ENCODE data around the gene SMAD6.

The SMAD6 gene

DNA sequence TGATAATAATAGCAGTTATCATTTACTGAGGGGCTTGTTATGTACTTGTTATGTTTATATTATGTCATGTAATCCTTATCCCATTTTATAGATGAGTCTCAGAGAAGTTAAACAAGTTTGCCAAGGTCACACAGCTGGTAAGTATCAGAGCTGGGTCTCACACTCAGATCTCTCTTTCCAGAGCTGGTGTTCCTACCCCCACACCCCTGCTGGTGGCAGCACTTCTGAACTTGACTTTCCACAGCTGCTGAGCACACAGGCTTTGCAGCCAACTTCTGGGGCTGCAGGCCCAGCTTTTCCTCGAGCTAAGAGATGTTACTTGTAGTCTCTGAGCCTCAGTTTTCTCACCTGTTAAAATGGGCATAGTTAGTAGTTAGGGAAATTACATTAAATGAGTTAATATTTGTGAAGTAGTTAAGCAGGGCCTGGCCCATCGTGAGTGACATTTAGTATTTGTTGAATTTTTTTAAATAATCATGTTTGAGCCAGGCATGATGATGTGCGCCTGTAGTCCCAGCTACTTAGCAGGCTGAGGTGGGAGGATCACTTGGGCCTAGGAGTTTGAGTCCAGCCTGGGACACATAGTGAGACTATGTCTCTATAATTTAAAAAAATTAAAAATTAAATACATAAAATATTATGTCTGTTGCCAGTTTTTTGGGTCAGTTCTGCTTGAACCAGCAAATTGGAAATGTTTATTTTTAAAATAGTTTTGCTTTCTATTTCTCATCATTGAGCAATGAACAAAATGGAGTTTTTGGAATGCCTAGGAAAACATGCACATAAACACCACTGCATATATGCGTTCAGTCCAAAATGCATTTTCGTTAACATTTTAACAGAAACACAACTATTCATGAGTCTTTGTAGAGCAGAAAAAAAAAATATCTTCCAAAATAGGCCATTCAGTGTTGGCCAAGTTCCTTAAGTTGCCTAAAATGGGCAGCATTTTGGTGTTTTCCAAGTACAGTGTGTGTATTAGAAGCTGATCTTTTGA, 87.3 kb downstream of the SMAD6 start:
- DNase-seq (ENCODE audit: low spot score), result no peak
- TF ChIP-seq, protein P1, sequence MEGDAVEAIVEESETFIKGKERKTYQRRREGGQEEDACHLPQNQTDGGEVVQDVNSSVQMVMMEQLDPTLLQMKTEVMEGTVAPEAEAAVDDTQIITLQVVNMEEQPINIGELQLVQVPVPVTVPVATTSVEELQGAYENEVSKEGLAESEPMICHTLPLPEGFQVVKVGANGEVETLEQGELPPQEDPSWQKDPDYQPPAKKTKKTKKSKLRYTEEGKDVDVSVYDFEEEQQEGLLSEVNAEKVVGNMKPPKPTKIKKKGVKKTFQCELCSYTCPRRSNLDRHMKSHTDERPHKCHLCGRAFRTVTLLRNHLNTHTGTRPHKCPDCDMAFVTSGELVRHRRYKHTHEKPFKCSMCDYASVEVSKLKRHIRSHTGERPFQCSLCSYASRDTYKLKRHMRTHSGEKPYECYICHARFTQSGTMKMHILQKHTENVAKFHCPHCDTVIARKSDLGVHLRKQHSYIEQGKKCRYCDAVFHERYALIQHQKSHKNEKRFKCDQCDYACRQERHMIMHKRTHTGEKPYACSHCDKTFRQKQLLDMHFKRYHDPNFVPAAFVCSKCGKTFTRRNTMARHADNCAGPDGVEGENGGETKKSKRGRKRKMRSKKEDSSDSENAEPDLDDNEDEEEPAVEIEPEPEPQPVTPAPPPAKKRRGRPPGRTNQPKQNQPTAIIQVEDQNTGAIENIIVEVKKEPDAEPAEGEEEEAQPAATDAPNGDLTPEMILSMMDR (IDR thresholded peaks at IDR 0.05; ENCODE audit: extremely low read depth, missing control alignments), result peak; percentile 23

DNA sequence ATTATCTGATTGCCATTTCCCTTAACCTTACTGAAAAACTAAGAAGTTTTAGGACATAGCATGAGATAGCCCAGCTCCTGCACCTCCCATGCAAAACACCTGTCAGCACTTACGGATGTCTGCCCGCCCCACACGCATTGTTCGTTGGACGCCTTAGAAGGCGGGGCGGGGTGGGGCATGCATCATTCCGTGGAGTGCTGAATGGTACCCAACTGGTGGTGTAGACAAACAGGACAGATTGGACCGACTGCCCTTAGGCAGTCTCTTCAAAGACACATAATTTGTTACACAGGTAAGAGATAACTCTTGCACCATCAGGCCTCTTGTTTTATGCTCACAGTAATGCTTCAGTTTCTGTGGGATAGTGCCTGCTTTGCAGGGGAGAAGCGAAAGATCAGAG, 93.8 kb downstream of the SMAD6 start:
- TF ChIP-seq, protein P1 (IDR thresholded peaks at IDR 0.05; ENCODE audit: extremely low read depth, missing control alignments), result no peak
- no peak for DNase-seq (ENCODE audit: low spot score)

DNA sequence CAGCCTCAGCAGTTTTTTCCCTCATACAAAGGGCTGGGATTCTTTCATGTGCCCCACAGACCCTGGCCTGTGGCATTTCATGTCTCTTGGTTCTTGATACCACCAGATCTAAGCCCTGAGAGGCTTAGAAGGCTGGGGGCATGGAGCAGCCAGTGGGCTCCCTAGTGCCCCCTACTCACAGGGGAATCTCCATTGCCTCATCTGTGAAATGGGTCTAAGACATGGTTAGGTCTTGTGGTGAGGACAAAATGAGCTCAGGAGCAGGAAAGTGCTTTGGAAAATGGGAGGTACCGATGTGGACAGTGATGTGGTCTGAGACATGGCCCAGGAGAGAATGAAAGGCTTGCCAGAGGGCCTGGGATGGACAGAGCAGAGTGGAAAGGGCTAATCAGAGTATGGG, 94.3 kb downstream of the SMAD6 start:
- no peak for DNase-seq (ENCODE audit: low spot score)

DNA sequence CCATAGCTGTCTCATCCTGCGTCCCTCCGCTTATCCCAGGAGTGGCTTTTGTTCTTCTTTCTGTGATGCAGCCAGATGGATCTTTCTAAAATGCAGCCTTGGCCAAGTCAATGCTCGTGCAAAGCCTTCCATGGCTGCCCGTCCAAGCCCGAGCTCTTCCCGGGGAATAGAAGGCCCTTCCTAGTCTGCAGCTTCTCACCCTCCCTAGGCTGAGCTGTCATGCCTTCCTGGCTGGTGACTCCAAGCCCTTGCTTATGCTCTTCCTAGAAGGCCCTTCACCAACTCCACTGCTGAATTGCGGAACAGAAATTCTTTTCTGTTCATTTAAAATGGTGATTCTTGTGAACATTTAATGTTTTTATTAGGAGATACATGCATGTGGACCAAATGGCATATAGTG, 95.9 kb downstream of the SMAD6 start:
- no peak for DNase-seq (ENCODE audit: low spot score)

More for the DNA sequence above, 94.3 kb downstream of the SMAD6 start:
- TF ChIP-seq, protein P1 (IDR thresholded peaks at IDR 0.05; ENCODE audit: extremely low read depth, missing control alignments), result no peak

DNA sequence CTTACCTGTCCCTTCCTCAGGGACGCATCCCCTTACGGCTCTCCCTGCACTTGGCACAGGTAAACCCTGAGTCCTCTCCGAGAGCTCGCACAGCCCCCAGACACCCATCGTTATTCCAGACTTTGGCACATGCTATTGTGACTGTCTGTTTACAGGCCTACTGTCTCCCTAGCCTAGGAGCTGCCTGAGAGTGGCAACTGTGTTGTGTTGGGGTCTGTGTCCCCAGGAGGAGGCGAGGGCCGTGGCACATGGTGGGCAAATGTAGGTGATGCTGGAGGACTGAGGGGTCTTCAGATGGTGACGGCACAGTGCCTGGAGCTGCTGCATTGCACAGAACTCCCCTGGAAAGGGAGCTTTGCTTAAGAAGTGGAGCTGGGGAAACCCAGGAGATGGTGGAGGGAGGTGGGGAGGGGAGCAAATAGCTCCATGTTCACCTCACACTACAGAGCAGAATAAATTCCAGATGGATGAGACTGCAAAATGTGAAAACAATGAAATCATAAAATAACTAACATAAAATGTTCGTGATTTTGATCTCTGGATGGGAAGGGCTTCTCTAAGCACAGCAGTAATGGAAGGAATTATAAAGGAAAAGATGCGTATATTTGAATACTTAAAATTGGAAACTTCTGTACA, 96.5 kb downstream of the SMAD6 start:
- no peak for DNase-seq (ENCODE audit: low spot score)
- TF ChIP-seq, protein P1 (IDR thresholded peaks at IDR 0.05; ENCODE audit: extremely low read depth, missing control alignments), result no peak

More for the DNA sequence above, 95.9 kb downstream of the SMAD6 start:
- TF ChIP-seq, protein P1 (IDR thresholded peaks at IDR 0.05; ENCODE audit: extremely low read depth, missing control alignments), result no peak

DNA sequence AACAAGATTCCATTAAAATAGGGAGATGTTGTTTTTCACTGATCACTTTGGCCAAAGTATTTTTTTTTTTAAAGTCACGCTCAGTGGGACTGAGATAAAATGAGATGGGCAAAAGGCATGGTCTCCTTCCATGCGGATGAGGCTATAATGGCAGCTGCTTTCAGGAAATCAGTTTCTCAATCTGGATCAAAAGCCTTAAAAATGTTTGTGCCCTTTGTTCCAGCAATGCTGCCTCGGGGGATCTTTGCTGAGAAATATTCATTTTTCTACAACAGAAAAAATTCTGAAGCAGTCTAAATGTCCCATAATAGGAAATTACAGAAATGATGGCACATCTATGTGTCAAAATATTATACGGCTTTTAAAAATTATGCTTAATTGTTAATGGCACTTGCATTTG, 97.2 kb downstream of the SMAD6 start:
- TF ChIP-seq, protein P1 (IDR thresholded peaks at IDR 0.05; ENCODE audit: extremely low read depth, missing control alignments), result no peak
- no peak for DNase-seq (ENCODE audit: low spot score)

Data from GM20000 (cell line).